Hepatic stellate cell (primary cell): ENCODE results near the gene FAM131C.
"Not testable (repeated sequence)": the region's sequence is repeated elsewhere in the genome, so short reads cannot be mapped to it uniquely, and the experiment has no call there.

Source experiments
- DNase-seq: peaks from one replicate; pipeline ENCODE4 v3.0.0; 2011; ENCODE audit warnings: low spot score

Gene FAM131C

DNA sequence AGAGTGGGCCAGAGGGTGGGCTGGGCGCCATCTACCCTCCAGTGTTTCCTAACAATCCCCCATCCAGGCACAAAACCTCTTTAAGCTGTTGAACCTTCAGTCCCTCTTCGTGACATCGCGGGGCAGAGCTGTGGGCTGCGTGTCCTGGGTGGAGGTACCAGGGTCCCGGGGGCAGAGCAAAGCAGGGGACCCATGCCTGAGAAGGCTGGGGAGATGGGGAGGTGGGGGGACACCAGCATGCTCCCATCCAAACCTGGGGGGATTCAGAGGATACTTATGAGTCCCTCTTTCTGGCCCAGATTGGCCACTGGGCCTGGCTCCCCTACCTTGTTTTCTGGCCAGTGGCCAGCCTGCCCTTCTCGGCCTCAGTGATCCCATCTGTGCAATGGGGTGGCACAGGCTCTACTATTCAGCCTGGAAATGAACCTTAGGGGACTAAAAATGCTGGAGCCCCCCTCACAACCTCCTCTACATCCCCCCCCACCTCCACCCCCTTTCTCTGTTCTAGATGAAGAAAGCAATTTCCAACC is 40.3 kb downstream of the FAM131C start:
- not testable (repeated sequence) for DNase-seq

DNA sequence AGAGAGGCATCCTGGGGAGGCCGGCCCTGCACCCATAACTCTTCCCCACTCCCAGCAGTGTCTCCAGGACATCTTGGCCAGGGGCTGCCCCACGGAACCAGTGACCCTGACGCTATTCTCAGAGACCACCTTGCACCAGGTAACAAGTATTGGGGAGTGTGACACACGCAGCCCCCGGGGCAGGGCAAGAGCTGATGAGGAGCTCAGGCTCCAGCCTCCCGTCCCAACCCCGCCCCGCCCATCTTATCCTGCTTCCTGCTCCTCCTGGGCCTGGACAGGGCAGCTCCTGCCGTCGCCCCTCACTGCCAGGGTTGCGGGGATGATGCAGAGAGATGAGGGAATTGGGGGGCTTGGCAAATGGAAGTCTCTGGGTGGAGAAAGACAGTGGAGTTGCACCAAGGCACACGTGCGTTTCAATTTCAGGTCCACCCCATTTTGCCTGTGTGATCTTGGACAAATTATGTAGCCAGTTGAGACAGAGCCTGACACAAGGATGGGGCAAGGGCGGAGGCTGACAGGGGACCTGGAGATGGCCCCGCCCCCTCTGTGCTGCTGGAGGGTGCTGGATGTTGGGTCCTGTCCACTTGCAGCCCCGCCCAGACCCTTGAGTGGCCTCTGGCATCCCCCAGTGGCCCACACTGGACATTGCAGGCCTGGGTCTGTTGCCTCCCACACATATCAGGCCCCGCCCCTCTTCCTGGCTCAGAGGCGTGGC is 40.9 kb downstream of the FAM131C start:
- peak; percentile 95 for DNase-seq

DNA sequence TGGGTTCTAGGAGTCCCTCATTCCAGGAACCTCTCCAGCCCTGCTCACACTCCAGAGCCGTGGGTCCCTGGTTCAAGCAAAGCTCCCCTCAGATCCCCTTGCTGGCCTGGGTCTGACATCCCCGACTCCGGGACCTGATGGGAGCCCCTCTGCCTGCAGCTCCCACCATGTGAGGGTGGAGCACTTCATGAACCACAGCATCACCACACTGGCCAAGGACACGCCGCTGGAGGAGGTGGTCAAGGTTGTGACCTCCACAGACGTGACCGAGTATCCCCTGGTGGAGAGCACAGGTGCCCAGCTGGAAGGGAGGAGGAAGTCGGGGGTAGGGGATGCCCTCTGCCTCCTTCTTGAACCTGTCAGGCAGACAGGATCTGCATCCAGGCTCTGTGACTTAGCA is 41.9 kb downstream of the FAM131C start:
- DNase-seq = no peak

DNA sequence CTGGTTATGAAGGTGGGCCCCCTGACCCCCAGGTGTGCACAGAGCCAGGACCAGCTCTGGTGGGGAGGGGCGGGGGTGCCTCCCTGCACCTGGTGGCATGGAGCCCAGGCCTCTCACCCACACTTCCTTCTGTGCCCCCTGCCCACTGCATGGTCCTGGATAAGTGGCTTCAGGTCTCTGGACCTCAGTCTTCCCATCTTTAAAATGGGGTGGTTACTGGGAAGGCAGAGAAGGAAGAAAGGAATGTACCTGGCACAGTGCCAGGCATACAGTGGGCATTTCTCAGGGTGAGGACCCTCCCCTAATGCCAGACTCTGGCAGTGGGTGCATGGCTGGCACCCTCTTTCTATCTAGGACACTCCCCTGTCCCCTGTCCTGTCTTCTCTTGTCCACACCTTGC is 44.2 kb downstream of the FAM131C start:
- DNase-seq = no peak

DNA sequence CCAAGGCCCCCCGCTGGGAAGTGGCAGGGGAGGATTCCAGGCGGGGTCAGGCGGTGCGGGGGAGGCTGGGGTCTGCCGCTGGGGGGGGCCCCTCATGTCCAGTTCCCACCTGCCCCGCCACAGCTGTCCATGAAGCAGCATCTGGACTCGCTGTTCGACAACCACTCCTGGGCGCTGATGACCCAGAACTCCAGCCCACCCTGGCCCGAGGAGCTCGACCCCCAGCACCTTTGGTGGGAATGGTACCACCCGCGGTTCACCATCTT is 44.5 kb downstream of the FAM131C start:
- DNase-seq = not testable (repeated sequence)

DNA sequence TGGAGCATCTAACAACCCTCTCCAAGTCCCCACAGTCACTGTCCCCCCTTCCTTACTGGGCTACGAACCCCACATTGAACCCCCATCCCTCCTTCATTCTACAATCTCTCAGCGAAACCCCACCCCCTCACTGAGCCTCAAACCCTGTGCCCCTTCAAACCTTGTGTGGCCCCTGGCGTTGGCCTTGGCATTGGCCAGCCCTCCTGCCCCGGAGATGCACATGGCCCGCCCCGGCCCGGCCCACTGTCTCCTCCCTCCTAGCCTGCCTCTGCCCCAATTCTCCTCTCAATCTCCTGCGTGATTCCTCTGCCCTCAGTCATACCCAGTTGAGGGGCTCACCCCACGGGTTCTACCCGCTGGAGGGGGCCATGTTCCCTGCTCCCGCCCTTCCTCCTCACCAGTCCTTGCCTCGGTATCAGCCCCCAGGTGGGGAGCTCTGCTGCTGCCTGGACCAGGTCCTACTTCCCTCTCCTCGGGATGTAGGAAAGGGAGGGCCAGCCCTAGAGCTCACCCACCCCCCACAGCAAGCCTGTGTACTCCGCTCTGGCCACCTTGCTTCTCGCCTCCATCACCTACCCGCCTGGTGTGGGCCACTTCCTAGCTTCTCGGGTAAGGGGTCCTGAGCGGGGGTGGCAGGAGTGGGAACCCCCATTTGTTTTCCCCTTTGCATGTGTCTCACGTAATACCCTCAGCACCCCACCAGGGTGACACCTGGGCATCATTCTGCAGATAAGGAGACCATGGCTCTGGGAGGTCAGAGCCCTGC is 45.0 kb downstream of the FAM131C start:
- DNase-seq = no peak

DNA sequence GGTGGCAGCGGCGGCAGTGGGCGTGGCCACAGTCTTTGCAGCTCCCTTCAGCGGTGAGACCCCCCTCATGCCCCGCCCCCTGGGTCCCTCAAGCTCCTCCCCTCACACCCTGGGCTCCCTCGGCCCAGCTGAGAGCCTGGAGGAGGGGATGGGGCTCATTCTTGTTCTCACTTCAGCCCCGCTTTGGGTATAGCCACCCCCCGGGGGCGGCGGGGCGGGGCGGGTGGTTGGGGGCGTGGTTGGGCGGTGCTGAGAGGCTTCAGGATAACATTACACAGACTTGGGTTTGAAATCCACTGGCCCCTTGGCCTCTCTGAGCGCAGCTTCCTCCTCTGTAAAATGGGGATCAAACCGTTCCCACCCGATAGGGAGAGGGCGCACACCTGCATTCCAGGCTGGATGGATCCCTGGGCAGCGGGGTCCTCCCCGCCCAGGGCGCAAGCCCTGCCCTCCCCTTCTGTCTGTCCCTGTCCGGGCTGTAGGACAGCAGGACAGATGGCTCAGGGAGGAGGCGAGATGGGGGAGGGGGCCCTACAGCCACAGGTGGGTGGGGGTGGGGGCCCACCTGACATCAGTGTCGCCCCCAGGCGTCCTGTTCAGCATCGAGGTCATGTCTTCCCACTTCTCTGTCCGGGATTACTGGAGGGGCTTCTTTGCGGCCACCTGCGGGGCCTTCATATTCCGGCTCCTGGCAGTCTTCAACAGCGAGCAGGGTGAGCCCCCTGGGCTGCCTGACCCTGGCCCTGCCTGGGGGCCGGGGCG is 46.5 kb downstream of the FAM131C start:
- DNase-seq = no peak

DNA sequence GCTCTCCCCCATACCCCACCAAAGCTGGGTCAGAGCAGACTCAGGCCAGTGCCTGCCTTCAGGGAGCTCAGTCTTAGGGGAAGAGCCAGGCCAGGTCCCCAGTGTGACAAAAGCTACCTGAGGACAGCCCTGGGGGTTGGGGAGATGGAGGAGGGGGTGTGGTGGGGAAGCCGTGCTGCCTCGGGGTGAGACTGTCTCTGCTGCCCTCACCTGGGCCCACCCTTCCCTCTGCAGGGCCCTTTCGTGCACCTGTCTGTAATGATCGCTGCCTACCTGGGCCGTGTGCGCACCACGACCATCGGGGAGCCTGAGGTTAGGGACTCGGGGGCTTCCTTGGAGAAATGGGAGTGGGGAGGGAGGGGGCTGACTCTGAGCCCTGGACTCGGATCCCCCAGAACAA is 47.1 kb downstream of the FAM131C start:
- DNase-seq = not testable (repeated sequence)

DNA sequence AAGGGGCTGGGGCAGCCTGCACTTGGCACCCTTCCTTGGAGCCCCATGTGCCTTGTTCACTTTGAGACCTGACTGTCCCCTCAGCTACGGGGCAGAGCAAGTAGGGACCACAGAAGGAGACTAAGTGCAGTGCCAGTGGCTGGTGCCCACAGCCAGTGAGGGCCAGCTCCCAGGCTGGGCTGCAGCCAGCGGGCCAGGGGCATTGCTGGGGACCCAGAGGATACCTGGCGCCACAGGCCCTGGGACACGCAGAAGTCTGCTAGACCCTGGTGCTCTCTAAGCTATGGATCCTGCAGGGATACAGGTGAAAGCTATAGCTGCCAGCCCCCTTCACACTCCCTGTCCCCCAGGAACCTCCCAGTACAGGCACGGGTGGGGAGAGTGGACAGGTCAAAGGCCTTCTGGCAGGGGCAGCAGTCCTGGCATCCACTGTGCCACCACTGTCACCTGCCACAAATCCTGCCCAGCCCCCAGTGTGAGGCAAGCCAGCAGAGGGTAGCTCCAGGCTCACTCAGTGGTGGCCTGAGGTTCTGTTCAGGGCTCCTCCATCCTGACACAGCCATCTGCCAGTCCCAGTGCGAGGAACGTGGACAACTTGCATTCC is 50.3 kb downstream of the FAM131C start:
- no peak for DNase-seq

DNA sequence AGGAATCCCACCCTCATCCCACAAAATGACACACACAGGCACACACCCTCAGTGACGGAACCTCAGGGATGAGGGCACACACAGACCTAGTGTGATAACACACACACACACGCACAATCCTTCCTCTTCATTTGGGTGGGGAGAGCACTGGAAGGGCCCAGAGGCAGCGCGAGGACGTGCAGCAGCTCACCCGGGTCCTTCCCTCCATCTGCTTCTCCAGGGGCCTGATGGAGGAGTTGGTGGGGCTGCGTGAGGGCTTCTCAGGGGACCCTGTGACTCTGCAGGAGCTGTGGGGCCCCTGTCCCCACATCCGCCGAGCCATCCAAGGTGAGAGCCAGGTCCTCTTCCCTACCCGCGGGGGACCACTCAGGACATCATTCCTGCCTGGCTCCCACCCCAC is 51.1 kb downstream of the FAM131C start:
- no peak for DNase-seq

DNA sequence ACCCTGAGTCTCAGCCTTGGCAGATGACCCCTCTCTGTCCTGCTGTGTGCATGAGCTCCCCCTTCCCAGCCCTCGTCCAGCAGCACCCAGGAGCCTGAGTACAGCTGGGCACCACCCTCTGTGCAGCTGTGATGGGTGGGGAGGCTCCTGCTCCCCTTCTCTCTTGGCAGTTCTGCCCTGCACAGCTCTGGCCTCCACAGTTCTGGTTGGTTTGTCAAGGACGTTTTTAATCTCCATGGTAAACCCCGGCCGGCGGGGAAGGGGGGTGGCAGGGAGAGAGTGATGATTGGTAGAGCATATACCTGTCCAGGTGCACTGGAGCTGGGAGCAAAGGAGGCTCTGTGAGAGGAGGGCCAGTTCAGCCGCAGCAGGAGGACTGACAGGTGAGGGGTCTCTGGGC is 51.8 kb downstream of the FAM131C start, which contains the start of gene CLCNKA:
CLCNKA (plus strand) TSS at position 356 of the 400 bp plus-strand sequence. CDS start 584 bp downstream, outside the sequence.
- DNase-seq = no peak

DNA sequence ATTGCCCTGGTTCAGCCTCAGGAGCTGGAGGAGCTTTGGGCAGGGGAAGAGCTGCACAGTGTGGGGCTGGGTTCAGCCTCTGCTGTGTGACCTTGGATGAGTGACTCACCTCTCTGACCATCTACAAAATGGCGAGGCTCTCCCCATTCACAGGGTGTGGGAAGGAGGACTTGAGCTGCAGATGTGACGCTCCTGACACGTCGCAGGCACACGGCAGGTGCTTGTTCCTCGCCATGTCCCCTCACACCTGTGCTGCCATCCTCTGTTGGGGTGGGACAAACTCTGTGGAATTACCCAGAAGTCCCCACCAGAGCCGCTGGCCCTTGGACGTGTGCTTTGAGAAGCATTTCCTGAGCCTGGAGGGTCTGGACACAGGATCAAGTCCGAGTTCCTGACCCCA is 52.6 kb downstream of the FAM131C start:
- DNase-seq = not testable (repeated sequence)

DNA sequence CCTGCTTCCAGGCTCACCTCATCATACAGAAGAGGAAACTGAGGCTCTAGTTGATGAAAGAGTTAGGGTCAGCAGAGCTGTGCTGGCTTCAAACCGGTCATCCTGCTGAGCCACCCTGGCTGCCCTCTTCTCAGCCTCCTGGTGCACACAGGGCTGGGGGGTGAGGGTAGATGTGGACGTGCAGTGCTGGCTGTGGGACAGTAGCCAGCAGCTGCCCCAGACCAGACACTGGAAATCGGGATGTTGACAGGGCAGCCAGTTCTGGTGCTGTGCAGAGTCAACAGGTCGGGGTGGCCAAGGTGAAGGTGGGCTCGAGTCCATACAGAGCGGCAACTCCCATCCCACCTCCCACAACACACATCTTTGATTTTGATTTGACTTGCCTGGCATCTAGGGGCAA is 53.1 kb downstream of the FAM131C start:
- DNase-seq = no peak

DNA sequence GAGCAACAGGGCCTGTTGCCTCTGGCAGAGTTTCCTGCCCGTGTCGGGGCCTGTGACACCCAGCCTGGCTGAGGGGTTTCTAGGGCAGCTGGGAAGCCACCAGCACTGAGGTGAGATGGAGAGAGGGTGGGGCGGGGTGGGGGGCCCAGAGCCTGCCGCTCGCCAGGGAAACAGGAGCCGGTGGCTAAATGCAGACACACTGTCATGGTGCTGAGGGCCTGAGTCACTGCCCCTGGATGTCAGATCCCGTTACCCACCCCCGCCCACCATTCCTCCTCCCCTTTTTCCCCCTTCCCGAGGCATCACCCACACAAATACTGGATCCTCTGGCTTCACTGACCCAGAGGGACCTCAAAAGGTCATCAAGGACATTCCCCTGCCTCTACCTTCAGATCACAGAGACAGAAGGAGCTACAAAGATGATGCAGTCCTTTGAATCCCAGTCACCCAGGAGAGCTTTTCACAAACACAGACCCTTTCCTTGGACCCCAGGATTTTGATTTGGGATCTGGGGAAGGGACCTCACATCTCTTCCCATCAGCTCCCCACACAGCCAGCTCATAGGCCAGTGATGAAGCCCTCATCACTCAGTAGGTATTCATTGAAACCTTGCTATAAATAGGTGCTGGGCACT is 53.7 kb downstream of the FAM131C start:
- peak; percentile 67 for DNase-seq

DNA sequence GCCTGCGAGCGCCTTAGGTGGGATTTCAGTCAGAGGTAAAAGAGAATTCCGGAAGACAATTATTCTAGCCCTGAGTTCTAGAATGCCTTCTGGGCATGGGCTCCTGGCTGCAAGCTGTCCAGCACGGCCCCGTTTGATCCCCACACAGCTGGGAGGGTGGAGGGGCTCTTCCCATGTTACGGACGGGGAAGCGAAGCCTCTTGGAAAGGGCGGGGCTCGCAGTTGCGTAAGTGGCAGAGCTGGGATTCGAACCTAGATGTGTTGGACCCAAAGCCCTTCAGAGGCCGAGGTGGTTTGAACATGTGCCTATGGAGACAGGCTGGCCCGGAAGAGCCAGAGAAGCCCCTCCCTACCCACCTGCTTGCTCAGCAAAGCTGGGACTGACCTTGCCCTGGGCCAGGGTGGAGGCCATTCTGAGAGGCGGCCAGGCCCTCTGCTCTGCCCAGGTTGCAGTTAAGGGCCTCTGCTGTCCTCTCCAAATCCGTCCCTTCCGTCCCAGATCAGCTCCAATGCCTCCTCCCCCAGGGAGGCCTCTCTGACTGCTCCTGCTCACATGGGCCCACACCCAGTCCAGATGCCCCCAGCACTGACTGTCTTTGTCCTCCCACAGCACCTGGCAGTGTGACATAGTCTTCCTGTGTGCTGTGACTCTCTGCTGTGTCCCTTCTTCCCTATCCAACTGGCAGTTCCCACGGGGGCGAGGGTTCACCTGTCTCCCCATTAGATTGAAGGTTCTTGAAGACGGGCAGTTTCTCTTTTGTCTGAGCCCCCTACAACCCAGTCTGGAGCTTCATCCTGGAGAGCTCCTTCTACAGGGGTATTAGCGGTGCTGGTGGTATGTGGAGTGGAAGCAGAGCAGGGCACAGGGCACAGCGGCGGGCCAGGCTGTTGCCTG is 54.5 kb downstream of the FAM131C start:
- peak; percentile 46 for DNase-seq

DNA sequence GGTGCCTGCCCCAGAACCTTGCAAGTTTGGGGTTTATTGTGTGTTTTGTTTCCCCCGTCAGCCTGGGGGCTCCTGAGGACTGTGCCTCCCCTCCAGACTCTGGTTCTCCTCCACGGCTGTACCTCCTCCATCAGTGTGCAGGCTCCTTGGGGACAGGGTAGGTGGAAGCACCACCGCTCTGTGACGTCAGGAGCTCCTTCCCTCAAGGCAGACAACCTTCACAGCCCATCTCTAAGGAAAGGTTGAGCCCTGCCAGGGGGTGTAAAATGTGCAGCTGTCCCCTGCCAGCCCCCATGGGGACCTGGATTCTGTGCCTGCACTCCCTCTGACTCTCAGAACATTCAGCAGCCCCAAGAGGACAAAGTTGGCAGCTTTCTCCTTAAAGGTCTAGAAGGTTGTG is 55.1 kb downstream of the FAM131C start:
- no peak for DNase-seq

DNA sequence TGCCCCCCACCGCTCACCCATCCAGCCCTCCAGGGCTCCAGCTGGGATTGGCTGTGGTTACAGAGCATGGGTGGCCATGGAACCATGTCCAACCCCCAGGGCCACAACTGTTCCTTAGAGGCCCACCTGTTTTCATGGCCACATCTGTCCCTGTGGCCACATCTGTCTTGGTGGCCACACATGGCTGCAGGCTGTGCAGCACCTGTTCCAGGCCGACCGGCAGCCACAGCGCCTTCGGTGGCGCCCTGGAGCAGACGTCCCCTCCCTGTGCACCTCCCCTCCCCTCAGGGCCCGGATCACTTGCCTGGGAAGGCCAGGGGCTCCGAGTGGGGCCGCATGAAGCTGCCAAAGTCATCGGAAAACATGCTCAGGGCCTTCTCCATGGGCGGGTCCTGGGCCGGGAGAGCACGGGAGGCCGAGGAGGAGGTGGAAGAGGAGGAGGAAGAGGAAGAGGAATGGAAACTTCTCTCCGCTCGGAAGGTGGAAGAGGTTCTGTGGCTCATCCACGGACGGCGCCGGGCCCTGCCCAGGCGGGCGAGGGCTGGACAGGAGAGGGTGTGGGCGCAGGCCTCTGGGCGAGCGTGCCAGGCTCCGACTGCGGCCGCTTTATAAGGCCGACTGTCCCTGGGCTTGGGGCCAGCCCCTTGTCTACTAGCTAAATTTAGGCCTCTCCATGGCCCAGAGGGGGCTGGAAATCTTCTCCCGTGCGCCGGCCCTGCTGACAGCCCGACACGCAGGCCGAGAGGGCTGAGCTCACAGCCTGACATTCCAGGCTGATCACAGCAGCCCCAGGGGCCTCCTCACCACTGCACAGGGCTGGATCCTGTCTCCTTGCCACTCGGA is 55.8 kb downstream of the FAM131C start, which contains the start of gene HSPB7:
HSPB7 (minus strand) TSS at position 583 of the 843 bp plus-strand sequence; CDS start at position 503, 80 bp downstream.
- DNase-seq = peak; percentile 96

DNA sequence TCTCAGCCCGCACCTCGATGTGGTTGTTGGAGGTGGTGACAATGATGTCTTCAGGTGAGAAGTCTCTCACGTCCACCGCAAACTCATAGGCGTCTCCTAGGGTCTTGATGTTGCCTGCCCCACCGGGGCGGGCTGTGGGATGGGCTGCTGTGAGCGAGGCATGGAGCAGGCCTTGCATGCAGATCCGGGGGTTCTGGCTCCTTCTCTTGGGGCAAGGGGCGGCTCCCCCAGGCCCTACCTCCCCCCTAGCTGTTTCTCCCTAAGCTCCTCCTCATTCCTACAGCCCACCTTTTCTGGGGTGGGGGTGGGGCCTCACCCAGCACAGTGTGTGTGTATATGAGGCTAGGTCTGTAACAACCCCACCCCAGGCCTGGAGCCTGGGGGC is 56.4 kb downstream of the FAM131C start:
- DNase-seq = no peak
